PC-3 (cell line): ENCODE results near the gene NFKB1. TPM values are rescaled to one million over a fixed set of nuclear protein-coding genes. Genes with fewer than 3 reads are reported as not detected.

Experiments
- ATAC-seq: fragments of 200-7000 bp; cut with Tn5 transposase; 2 replicates; pipeline ENCODE4 v1.9.1; 2020; ENCODE audit warnings: mild to moderate bottlenecking, moderate library complexity
- BruUV-seq: library from RNA; stranded (reverse); fragments of 400-500 nt; replicated peaks from 2 replicates; lab custom pipeline; 2021; lab: Mats Ljungman, UMichigan
- CTCF ChIA-PET: fragments of 300-600 bp; sonication (Branson Sonifier 250); formaldehyde crosslinking; loops from one replicate; lab custom pipeline; 2022; ENCODE audit warnings: antibody characterized with exemption; lab: Charles Lee
- POLR2A ChIA-PET: fragments of 300-600 bp; sonication (Branson Sonifier 250); formaldehyde crosslinking; loops from one replicate; lab custom pipeline; 2022; ENCODE audit warnings: antibody characterized with exemption; ENCODE audit not compliant: unreplicated experiment; lab: Charles Lee
- DNase-seq: peaks from one replicate; pipeline ENCODE4 v3.0.0-alpha.2; 2015
- H2AFZ ChIP-seq: fragments of 300-600 bp; sonication (generic); 2 replicates; pipeline ENCODE4 v1.6.0; 2016; ENCODE audit warnings: antibody characterized with exemption, low read length
- H3F3A ChIP-seq: fragments of 300-600 bp; sonication (generic); one replicate; pipeline ENCODE4 v1.6.0; 2017; ENCODE audit warnings: antibody characterized with exemption, low read length, control low read depth, mild to moderate bottlenecking; ENCODE audit not compliant: unreplicated experiment
- H3K27ac ChIP-seq: fragments of 300-600 bp; sonication (generic); 2 replicates; pipeline ENCODE4 v1.5.1; 2016; ENCODE audit warnings: mild to moderate bottlenecking, low read length
- H3K27me3 ChIP-seq: fragments of 300-600 bp; sonication (generic); 2 replicates; pipeline ENCODE4 v1.6.1; 2016; ENCODE audit warnings: low read length, mixed read lengths
- H3K36me3 ChIP-seq: fragments of 300-600 bp; sonication (generic); 2 replicates; pipeline ENCODE4 v1.6.1; 2016; ENCODE audit warnings: low read depth, mixed run types, low read length, mixed read lengths
- H3K4me1 ChIP-seq: fragments of 300-600 bp; sonication (generic); 2 replicates; pipeline ENCODE4 v1.5.1; 2016; ENCODE audit warnings: low read length; ENCODE audit not compliant: insufficient read depth
- H3K4me2 ChIP-seq: fragments of 300-600 bp; sonication (generic); 2 replicates; pipeline ENCODE4 v1.6.0; 2016; ENCODE audit warnings: low read length
- H3K4me3 ChIP-seq: fragments of 300-600 bp; sonication (generic); 2 replicates; pipeline ENCODE4 v1.5.1; 2016; ENCODE audit warnings: mild to moderate bottlenecking, low read length, mixed read lengths
- H3K79me2 ChIP-seq: fragments of 300-600 bp; sonication (generic); 2 replicates; pipeline ENCODE4 v1.6.1; 2017; ENCODE audit warnings: low read length, mixed read lengths
- H3K9ac ChIP-seq: fragments of 300-600 bp; sonication (generic); 2 replicates; pipeline ENCODE4 v1.6.0; 2016; ENCODE audit warnings: mild to moderate bottlenecking, low read length
- H3K9me2 ChIP-seq: fragments of 300-600 bp; sonication (generic); replicated peaks from 2 replicates; pipeline ENCODE4 v1.6.1; 2016; ENCODE audit warnings: mixed run types, low read length, mixed read lengths
- H3K9me3 ChIP-seq: fragments of 300-600 bp; sonication (generic); 2 replicates; pipeline ENCODE4 v1.6.1; 2016; ENCODE audit warnings: low read length, mixed read lengths
- H4K20me1 ChIP-seq: fragments of 300-600 bp; sonication (generic); 2 replicates; pipeline ENCODE4 v1.6.1; 2016; ENCODE audit warnings: low read length, mixed read lengths
- CTCF ChIP-seq: fragments of 300-600 bp; sonication (generic); conservative IDR thresholded peaks from 2 replicates; pipeline ENCODE4 v1.5.1; 2017; ENCODE audit warnings: antibody characterized with exemption, low read depth, mild to moderate bottlenecking, low read length
- EZH2 ChIP-seq: fragments of 300-600 bp; sonication (generic); IDR thresholded peaks from one replicate; pipeline ENCODE4 v1.6.1; 2017; ENCODE audit warnings: antibody characterized with exemption, mild to moderate bottlenecking, low read length; ENCODE audit not compliant: unreplicated experiment
- EZH2phosphoT487 ChIP-seq: fragments of 300-600 bp; sonication (generic); IDR thresholded peaks from 2 replicates; pipeline ENCODE4 v1.6.1; 2018; ENCODE audit warnings: mild to moderate bottlenecking, antibody characterized with exemption, low read length, borderline replicate concordance
- intact Hi-C: fragments of 100-400 bp; cut with micrococcal nuclease; formaldehyde crosslinking; loops from 2 replicates; pipeline ENCODE4 v1.9.0; 2023
- total RNA-seq: library from RNA; depleted of rRNA; stranded (reverse); fragments of >200 nt; gene quantifications from 2 replicates; pipeline ENCODE4 v1.2.3, GENCODE V29; 2014

The NFKB1 gene
- total RNA-seq, 1 experiment from 2014 or later, result 22.2 TPM

GRCh38 chr4:102514298-102514964 lies 13.3 kb downstream of the NFKB1 start:
- POLR2A ChIA-PET, result no interaction called here
- Histone ChIP-seq H3K4me1 (no peaks in the 10 kb centered on the region), H3K9ac (no peak overlapping the region), H3K79me2 (peaks cover 91% of the 10 kb centered on the region), H3K36me3 (no peaks in the 10 kb centered on the region), H3K9me2 (no peaks in the 10 kb centered on the region), H3K27me3 (no peaks in the 10 kb centered on the region), H4K20me1 (peaks cover 21% of the 10 kb centered on the region), H3K4me3 (no peak overlapping the region), H3K9me3 (no peaks in the 10 kb centered on the region), H3F3A (no peaks in the 10 kb centered on the region), H3K4me2 (no peak overlapping the region), H3K27ac (no peak overlapping the region), H2AFZ (no peak overlapping the region)
- no peak for ATAC-seq
- BruUV-seq, result no TSS peak
- no peak for TF ChIP-seq EZH2phosphoT487
- TF ChIP-seq EZH2, result no peak
- TF ChIP-seq CTCF, result no peak
- intact Hi-C loops, result no loop called here
- CTCF ChIA-PET, result no interaction called here
- DNase-seq, result no peak

GRCh38 chr4:102517753-102518152 lies 16.6 kb downstream of the NFKB1 start:
- ChIA-PET POLR2A (no interaction called here), CTCF (no interaction called here)
- H3K4me2 ChIP-seq, result no peak overlapping the region
- H3K27me3 ChIP-seq, result no peaks in the 10 kb centered on the region
- no peak overlapping the region for H3K27ac ChIP-seq
- intact Hi-C loops, result no loop called here
- TF ChIP-seq CTCF (no peak), EZH2 (no peak), EZH2phosphoT487 (no peak)
- BruUV-seq, result no TSS peak
- ATAC-seq (no peak), DNase-seq (no peak)
- H2AFZ ChIP-seq, result no peak overlapping the region
- H3K79me2 ChIP-seq, result peaks cover 86% of the 10 kb centered on the region
- H3K4me3 ChIP-seq, result no peak overlapping the region
- no peaks in the 10 kb centered on the region for H3K36me3 ChIP-seq
- H3K9ac ChIP-seq, result no peak overlapping the region
- peaks cover 11% of the 10 kb centered on the region; the same call in 1 of the 2 replicates for H4K20me1 ChIP-seq
- no peaks in the 10 kb centered on the region for H3K9me3 ChIP-seq
- no peaks in the 10 kb centered on the region for H3F3A ChIP-seq
- no peaks in the 10 kb centered on the region for H3K9me2 ChIP-seq
- no peaks in the 10 kb centered on the region for H3K4me1 ChIP-seq

- peaks cover 86% of the 10 kb centered on the region for H3K79me2 ChIP-seq
- no peaks in the 10 kb centered on the region for H3F3A ChIP-seq
- H3K4me3 ChIP-seq, result no peak overlapping the region
- no peak overlapping the region for H3K27ac ChIP-seq
- H4K20me1 ChIP-seq, result peaks cover 11% of the 10 kb centered on the region; the same call in 1 of the 2 replicates
- intact Hi-C loops, result no loop called here
- ChIA-PET POLR2A (no interaction called here), CTCF (no interaction called here)
- H3K9ac ChIP-seq, result no peak overlapping the region
- BruUV-seq, result no TSS peak
- no peaks in the 10 kb centered on the region for H3K9me2 ChIP-seq
- no peak overlapping the region for H3K4me2 ChIP-seq
- H3K36me3 ChIP-seq, result no peaks in the 10 kb centered on the region
- TF ChIP-seq EZH2phosphoT487, result no peak
- no peak for TF ChIP-seq CTCF
- no peak for TF ChIP-seq EZH2
- no peak for DNase-seq
- no peak for ATAC-seq
- H3K9me3 ChIP-seq, result no peaks in the 10 kb centered on the region
- no peak overlapping the region for H2AFZ ChIP-seq
- H3K27me3 ChIP-seq, result no peaks in the 10 kb centered on the region
- no peaks in the 10 kb centered on the region for H3K4me1 ChIP-seq
These were observed 17.6 kb downstream of the NFKB1 start for GRCh38 chr4:102518703-102519131.
